Activated gamma-delta T cell treated with Interleukin-2 at 50 U/mL for 16 hours (primary cell): ENCODE results near the gene AHNAK2.
A peak's percentile ranks its signal among the peaks of the same experiment; 100 is the strongest.
"Not testable (repeated sequence)": the region's sequence is repeated elsewhere in the genome, so short reads cannot be mapped to it uniquely, and the experiment has no call there.

Experiments used
- DNase-seq: peaks from one replicate; pipeline ENCODE4 v3.0.0-alpha.2; 2020

AHNAK2 gene

GRCh38 chr14:104977681-104978653, at the start of gene AHNAK2:
AHNAK2 (minus strand) TSS chr14:104978374; CDS start chr14:104978237, 137 bp downstream.
- no peak for DNase-seq

- DNase-seq: not testable (repeated sequence)
These were observed 49.5 kb upstream of the AHNAK2 start for GRCh38 chr14:105027718-105028117.

GRCh38 chr14:105026802-105027563, 48.8 kb upstream of the AHNAK2 start:
- no peak for DNase-seq

- DNase-seq: no peak
These were observed 48.0 kb upstream of the AHNAK2 start for GRCh38 chr14:105026033-105026785.

- DNase-seq: no peak
These were observed 47.3 kb upstream of the AHNAK2 start for GRCh38 chr14:105025429-105025828.

GRCh38 chr14:105023791-105024480, 45.8 kb upstream of the AHNAK2 start:
- no peak for DNase-seq

GRCh38 chr14:105023144-105023543, 45.0 kb upstream of the AHNAK2 start:
- no peak for DNase-seq

GRCh38 chr14:105022276-105022670, 44.1 kb upstream of the AHNAK2 start:
- DNase-seq: no peak

- DNase-seq: no peak
These were observed 43.6 kb upstream of the AHNAK2 start for GRCh38 chr14:105021656-105022275.

- peak; percentile 97 for DNase-seq
These were observed 42.9 kb upstream of the AHNAK2 start, which contains the start of gene CDCA4 for GRCh38 chr14:105020815-105021655. CDCA4 (minus strand) TSS chr14:105021083; CDS start chr14:105011929, 9,154 bp downstream.

- peak; percentile 55 for DNase-seq
These were observed 42.0 kb upstream of the AHNAK2 start for GRCh38 chr14:105019861-105020814.

GRCh38 chr14:105018414-105018813, 40.2 kb upstream of the AHNAK2 start:
- no peak for DNase-seq

- DNase-seq: no peak
These were observed 37.7 kb upstream of the AHNAK2 start for GRCh38 chr14:105015905-105016304.

GRCh38 chr14:105015242-105015641, 37.1 kb upstream of the AHNAK2 start:
- DNase-seq: no peak

GRCh38 chr14:105014631-105015030, 36.5 kb upstream of the AHNAK2 start:
- DNase-seq: no peak

- no peak for DNase-seq
These were observed 35.9 kb upstream of the AHNAK2 start for GRCh38 chr14:105014032-105014431.

GRCh38 chr14:105013150-105013785, 35.1 kb upstream of the AHNAK2 start:
- DNase-seq: no peak

- no peak for DNase-seq
These were observed 34.2 kb upstream of the AHNAK2 start for GRCh38 chr14:105012171-105012985.
